ENCODE measurements around the gene SORCS2. TPM values are rescaled to one million over a fixed set of nuclear protein-coding genes. Genes with fewer than 3 reads are reported as not detected.

Gene SORCS2
- total and polyA plus RNA-seq, 2 of the 8 experiments (the other 6 are each of a cell fraction or from before 2014, with no cell fraction given): 0.36 to 1.8 TPM

- DNase-seq (ENCODE audit: low read depth in 1 of 2, low spot score in 2 of 2) (no peak), FAIRE-seq (no peak)
- CTCF ChIA-PET (ENCODE audit: partially characterized antibody): interaction anchor here (1.1 kb wide), 2 partner anchors 12 to 76 kb away, joined by 3 to 4 read pairs; no protein-coding TSS in a partner anchor
- Histone ChIP-seq H4K91ac (replicated peaks; ENCODE audit: insufficient read length, low read length) (no peak overlapping the region), H3K4me3 (ENCODE audit: extremely low read depth in 1 of 4, insufficient read depth in 2 of 4, low read depth in 3 of 4, low read length in 4 of 4) (no peak overlapping the region), H3K4me2 (ENCODE audit: insufficient read depth in 1 of 2, low read depth in 2 of 2, low read length in 2 of 2) (no peak overlapping the region), H4K20me1 (replicated peaks in 1 of 2; ENCODE audit: control insufficient read depth in 1 of 2, insufficient read depth in 2 of 2, low read length in 2 of 2) (no peaks in the 10 kb centered on the region), H3K79me2 (ENCODE audit: control insufficient read depth in 1 of 2, insufficient read depth in 2 of 2, low read length in 2 of 2) (no peaks in the 10 kb centered on the region), H3K23me2 (ENCODE audit: low read depth, low read length) (no peaks in the 10 kb centered on the region), H4K8ac (ENCODE audit: extremely low read depth, insufficient read depth, low read length) (no peak overlapping the region), H3K9ac (replicated peaks in 1 of 4; ENCODE audit: extremely low read depth in 1 of 4, low read depth in 3 of 4, low read length in 3 of 4) (no peak overlapping the region), H3K79me1 (ENCODE audit: low read depth, low read length) (no peaks in the 10 kb centered on the region), H2BK12ac (ENCODE audit: low read depth, low read length) (no peak overlapping the region), H4K5ac (ENCODE audit: insufficient read length, low read depth, low read length) (no peak overlapping the region), H2BK5ac (ENCODE audit: low read depth, low read length) (no peak overlapping the region), H2AK5ac (ENCODE audit: low read depth, low read length) (no peak overlapping the region), H3K27ac (ENCODE audit: low read depth, low read length) (no peak overlapping the region), H3K4ac (replicated peaks; ENCODE audit: insufficient read length, low read depth, low read length) (no peak overlapping the region), H2BK120ac (replicated peaks; ENCODE audit: low read depth, low read length) (no peak overlapping the region), H3K36me3 (ENCODE audit: control insufficient read depth in 2 of 4, insufficient read depth in 4 of 4, low read length in 3 of 4) (no peaks in the 10 kb centered on the region), H2BK20ac (ENCODE audit: low read length) (no peak overlapping the region), H3K56ac (replicated peaks; ENCODE audit: insufficient read length, low read depth, low read length) (no peak overlapping the region), H2AFZ (ENCODE audit: low read length) (no peak overlapping the region), H3K4me1 (replicated peaks in 1 of 4; ENCODE audit: control insufficient read depth in 3 of 4, insufficient read depth in 4 of 4, low read length in 3 of 4) (no peaks in the 10 kb centered on the region; a peak in 2 of 7 replicates), H3K9me3 (ENCODE audit: insufficient read depth in 2 of 2, low read depth in 1 of 2, low read length in 1 of 2) (no peaks in the 10 kb centered on the region), H3K27me3 (replicated peaks in 1 of 4; ENCODE audit: control insufficient read depth in 3 of 4, extremely low read depth in 1 of 4, insufficient read depth in 3 of 4, low read length in 3 of 4) (no peaks in the 10 kb centered on the region), H3K23ac (ENCODE audit: insufficient read length) (no peak overlapping the region), H3K14ac (ENCODE audit: insufficient read length) (no peak overlapping the region), H2BK15ac (ENCODE audit: low read length) (no peak overlapping the region), H3K18ac (ENCODE audit: extremely low read depth, low read length) (no peak overlapping the region)
- WGBS, 2 experiments (ENCODE audit: extremely low coverage in 1 of 2, insufficient coverage in 1 of 2, insufficient read length in 1 of 2, insufficient replicate concordance in 2 of 2, low coverage in 1 of 2, low lambda C conversion rate in 2 of 2, missing lambda C conversion rate in 1 of 2): 87% methylated on average over 10 of the region's 10 CpGs; no CpG with 5 or more reads in 1 of the 2 experiments
- POLR2A ChIA-PET (ENCODE audit: partially characterized antibody): interaction anchor here (0.6 kb wide), 1 partner anchor 65 kb away, joined by 4 read pairs; no protein-coding TSS in a partner anchor
- TF ChIP-seq YY1 (IDR thresholded peaks at IDR 0.05; ENCODE audit: low read depth, low read length): no peak
- no peak for TF ChIP-seq SP4 (IDR thresholded peaks at IDR 0.05; ENCODE audit: low read length)
- TF ChIP-seq NANOG (IDR thresholded peaks at IDR 0.05; ENCODE audit: insufficient read depth, low read depth, low read length, poor library complexity, severe bottlenecking): no peak
- no peak for TF ChIP-seq HDAC2 (IDR thresholded peaks at IDR 0.05; ENCODE audit: borderline replicate concordance in 1 of 2, low read depth in 2 of 2, low read length in 2 of 2)
- TF ChIP-seq TCF12 (IDR thresholded peaks at IDR 0.05; ENCODE audit: low read depth, low read length): no peak
- TF ChIP-seq MAFK (IDR thresholded peaks at IDR 0.05; ENCODE audit: low read depth, low read length): no peak
- TF ChIP-seq NRF1 (IDR thresholded peaks at IDR 0.05; ENCODE audit: low read depth, low read length): no peak
- TF ChIP-seq ATF3 (IDR thresholded peaks at IDR 0.05; ENCODE audit: insufficient read depth, low read depth, low read length): no peak
- TF ChIP-seq ZNF274 (IDR thresholded peaks at IDR 0.05; ENCODE audit: borderline replicate concordance, extremely low read depth, low read length): no peak
- no peak for TF ChIP-seq KDM1A (IDR thresholded peaks at IDR 0.05; ENCODE audit: borderline replicate concordance, low read length)
- no peak for TF ChIP-seq SRF (IDR thresholded peaks at IDR 0.05; ENCODE audit: low read depth, low read length)
- no peak for TF ChIP-seq RAD21 (IDR thresholded peaks at IDR 0.05 in 1 of 2, conservative IDR thresholded peaks at IDR 0.05 in 1 of 2; ENCODE audit: low read depth in 2 of 2, low read length in 2 of 2)
- TF ChIP-seq EGR1 (IDR thresholded peaks at IDR 0.05; ENCODE audit: borderline replicate concordance, low read depth, low read length): no peak
- no peak for TF ChIP-seq RXRA (IDR thresholded peaks at IDR 0.05; ENCODE audit: insufficient read depth, low read depth, low read length)
These were observed 33.3 kb upstream of the SORCS2 start for GRCh38 chr4:7158991-7159390.
